Neural cell (in vitro differentiated cells): Measurements from ENCODE around the gene INSIG2.

Source experiments
- CTCF ChIP-seq: fragments of 450-650 bp; IDR thresholded peaks from 2 replicates; pipeline ENCODE4 v1.5.1; 2014; ENCODE audit warnings: antibody characterized with exemption, mild to moderate bottlenecking, moderate library complexity; ENCODE audit not compliant: poor library complexity, severe bottlenecking
- EP300 ChIP-seq: fragments of 450-650 bp; conservative IDR thresholded peaks from 2 replicates; pipeline ENCODE4 v1.6.1; 2014; ENCODE audit warnings: antibody characterized with exemption, mild to moderate bottlenecking, moderate library complexity; ENCODE audit not compliant: poor library complexity, severe bottlenecking
- EZH2 ChIP-seq: fragments of 200-600, 300-800 bp; shearing (Covaris generic), sonication (generic); IDR thresholded peaks from 2 replicates; pipeline ENCODE4 v1.6.1; 2014; ENCODE audit warnings: antibody characterized with exemption, low read length, borderline replicate concordance, mild to moderate bottlenecking; ENCODE audit not compliant: insufficient read depth, poor library complexity, severe bottlenecking
- MXI1 ChIP-seq: fragments of 450-650 bp; conservative IDR thresholded peaks from 2 replicates; pipeline ENCODE4 v1.6.1; 2014; ENCODE audit warnings: antibody characterized with exemption, mild to moderate bottlenecking; ENCODE audit not compliant: poor library complexity, severe bottlenecking
- POLR2AphosphoS5 ChIP-seq: IDR thresholded peaks from 2 replicates; pipeline ENCODE4 v1.6.1; 2012
- RAD21 ChIP-seq: fragments of 450-650 bp; conservative IDR thresholded peaks from 2 replicates; pipeline ENCODE4 v1.6.1; 2014; ENCODE audit warnings: antibody characterized with exemption, mild to moderate bottlenecking, moderate library complexity
- REST ChIP-seq: IDR thresholded peaks from 2 replicates; pipeline ENCODE4 v1.6.1; 2012; ENCODE audit warnings: borderline replicate concordance
- SMC3 ChIP-seq: fragments of 450-650 bp; conservative IDR thresholded peaks from 2 replicates; pipeline ENCODE4 v1.6.1; 2014; ENCODE audit warnings: antibody characterized with exemption, mild to moderate bottlenecking, moderate library complexity; ENCODE audit not compliant: poor library complexity
- TAF1 ChIP-seq: IDR thresholded peaks from 2 replicates; pipeline ENCODE4 v1.6.1; 2012; ENCODE audit warnings: low read depth

GRCh38 chr2:118091631-118092030 is 3.4 kb downstream of the INSIG2 start:
- no peak for TF ChIP-seq CTCF
- TF ChIP-seq EZH2 = no peak
- no peak for TF ChIP-seq EP300
- TF ChIP-seq SMC3 = no peak
- no peak for TF ChIP-seq RAD21
- TF ChIP-seq POLR2AphosphoS5 = no peak
- no peak for TF ChIP-seq MXI1
- TF ChIP-seq TAF1 = no peak
- no peak for TF ChIP-seq REST
